Measurements from ENCODE around the gene EMX1. TPM values are rescaled to one million over a fixed set of nuclear protein-coding genes. Genes with fewer than 3 reads are reported as not detected.

The EMX1 gene
- total and polyA plus RNA-seq, 2 donors (not counting 1 experiment from before 2014, with no cell fraction given) = not detected

GRCh38 chr2:72895759-72896281 lies 21.5 kb upstream of the EMX1 start:
- peak; percentile 60 to 67 for DNase-seq (ENCODE audit: low read depth in 2 of 2)
- TF ChIP-seq EZH2 (IDR thresholded peaks at IDR 0.05; ENCODE audit: low read length, missing control alignments) (peak; percentile 40), CTCF (conservative IDR thresholded peaks at IDR 0.05 in 1 of 2, IDR thresholded peaks at IDR 0.05 in 1 of 2; ENCODE audit: low read depth in 1 of 2, low read length in 2 of 2) (no peak)
- Histone ChIP-seq H3K4me2 (ENCODE audit: extremely low read depth, insufficient read depth, low read length) (no peak overlapping the region), H3K27ac (ENCODE audit: insufficient read depth, low read length) (no peak overlapping the region), H3K4me1 (ENCODE audit: control insufficient read depth, extremely low read depth, insufficient read depth, low read length) (no peaks in the 10 kb centered on the region), H3K79me2 (ENCODE audit: control insufficient read depth, insufficient read depth, low read length) (no peaks in the 10 kb centered on the region), H3K36me3 (ENCODE audit: control insufficient read depth, insufficient read depth, low read length) (no peaks in the 10 kb centered on the region), H3K27me3 (ENCODE audit: control insufficient read depth, insufficient read depth, low read length) (peaks cover 42% of the 10 kb centered on the region), H3K9me3 (ENCODE audit: control insufficient read depth, insufficient read depth, low read depth, low read length) (no peaks in the 10 kb centered on the region), H3K9ac (ENCODE audit: insufficient read depth, low read length) (no peak overlapping the region), H4K20me1 (ENCODE audit: control insufficient read depth, extremely low read depth, insufficient read depth, low read length) (no peaks in the 10 kb centered on the region), H3K4me3 (replicated peaks in 1 of 4; ENCODE audit: control extremely low read depth in 1 of 4, insufficient read depth in 1 of 4, low read depth in 3 of 4, low read length in 4 of 4) (no peak overlapping the region), H2AFZ (ENCODE audit: low read length) (no peak overlapping the region)

GRCh38 chr2:72896446-72896845 lies 20.9 kb upstream of the EMX1 start:
- Histone ChIP-seq H3K79me2 (ENCODE audit: control insufficient read depth, insufficient read depth, low read length) (no peaks in the 10 kb centered on the region), H3K4me2 (ENCODE audit: extremely low read depth, insufficient read depth, low read length) (no peak overlapping the region), H3K4me3 (replicated peaks in 1 of 4; ENCODE audit: control extremely low read depth in 1 of 4, insufficient read depth in 1 of 4, low read depth in 3 of 4, low read length in 4 of 4) (no peak overlapping the region), H3K9ac (ENCODE audit: insufficient read depth, low read length) (no peak overlapping the region), H3K9me3 (ENCODE audit: control insufficient read depth, insufficient read depth, low read depth, low read length) (no peaks in the 10 kb centered on the region), H2AFZ (ENCODE audit: low read length) (no peak overlapping the region), H3K4me1 (ENCODE audit: control insufficient read depth, extremely low read depth, insufficient read depth, low read length) (no peaks in the 10 kb centered on the region), H4K20me1 (ENCODE audit: control insufficient read depth, extremely low read depth, insufficient read depth, low read length) (no peaks in the 10 kb centered on the region), H3K27me3 (ENCODE audit: control insufficient read depth, insufficient read depth, low read length) (peaks cover 48% of the 10 kb centered on the region), H3K27ac (ENCODE audit: insufficient read depth, low read length) (no peak overlapping the region), H3K36me3 (ENCODE audit: control insufficient read depth, insufficient read depth, low read length) (no peaks in the 10 kb centered on the region)
- TF ChIP-seq CTCF (conservative IDR thresholded peaks at IDR 0.05 in 1 of 2, IDR thresholded peaks at IDR 0.05 in 1 of 2; ENCODE audit: low read depth in 1 of 2, low read length in 2 of 2) (no peak), EZH2 (IDR thresholded peaks at IDR 0.05; ENCODE audit: low read length, missing control alignments) (peak; percentile 5)
- peak in 1 of 2 donors; percentile 32 for DNase-seq (ENCODE audit: low read depth in 2 of 2)

- H2AFZ ChIP-seq (ENCODE audit: low read length) = no peak overlapping the region
- H3K9me3 ChIP-seq (ENCODE audit: control insufficient read depth, insufficient read depth, low read depth, low read length) = no peaks in the 10 kb centered on the region
- H3K4me2 ChIP-seq (ENCODE audit: extremely low read depth, insufficient read depth, low read length) = no peak overlapping the region
- peaks cover 52% of the 10 kb centered on the region for H3K27me3 ChIP-seq (ENCODE audit: control insufficient read depth, insufficient read depth, low read length)
- no peak for TF ChIP-seq CTCF (conservative IDR thresholded peaks at IDR 0.05 in 1 of 2, IDR thresholded peaks at IDR 0.05 in 1 of 2; ENCODE audit: low read depth in 1 of 2, low read length in 2 of 2)
- no peak for TF ChIP-seq EZH2 (IDR thresholded peaks at IDR 0.05; ENCODE audit: low read length, missing control alignments)
- no peak for DNase-seq (ENCODE audit: low read depth in 2 of 2)
- no peaks in the 10 kb centered on the region for H3K79me2 ChIP-seq (ENCODE audit: control insufficient read depth, insufficient read depth, low read length)
- no peaks in the 10 kb centered on the region for H3K4me1 ChIP-seq (ENCODE audit: control insufficient read depth, extremely low read depth, insufficient read depth, low read length)
- no peaks in the 10 kb centered on the region for H3K36me3 ChIP-seq (ENCODE audit: control insufficient read depth, insufficient read depth, low read length)
- H3K4me3 ChIP-seq (replicated peaks in 1 of 4; ENCODE audit: control extremely low read depth in 1 of 4, insufficient read depth in 1 of 4, low read depth in 3 of 4, low read length in 4 of 4) = no peak overlapping the region
- no peak overlapping the region for H3K27ac ChIP-seq (ENCODE audit: insufficient read depth, low read length)
- H3K9ac ChIP-seq (ENCODE audit: insufficient read depth, low read length) = no peak overlapping the region
- no peaks in the 10 kb centered on the region for H4K20me1 ChIP-seq (ENCODE audit: control insufficient read depth, extremely low read depth, insufficient read depth, low read length)
These were observed 19.3 kb upstream of the EMX1 start for GRCh38 chr2:72897785-72898584.
